ENCODE data around the gene CAMTA1. TPM values are rescaled to one million over a fixed set of nuclear protein-coding genes. Genes with fewer than 3 reads are reported as not detected.
"Not testable (repeated sequence)": the region's sequence is repeated elsewhere in the genome, so short reads cannot be mapped to it uniquely, and the experiment has no call there.

CAMTA1 gene
- total RNA-seq, 2 donors from 2014 or later, result 36.7 to 51.9 TPM

DNA sequence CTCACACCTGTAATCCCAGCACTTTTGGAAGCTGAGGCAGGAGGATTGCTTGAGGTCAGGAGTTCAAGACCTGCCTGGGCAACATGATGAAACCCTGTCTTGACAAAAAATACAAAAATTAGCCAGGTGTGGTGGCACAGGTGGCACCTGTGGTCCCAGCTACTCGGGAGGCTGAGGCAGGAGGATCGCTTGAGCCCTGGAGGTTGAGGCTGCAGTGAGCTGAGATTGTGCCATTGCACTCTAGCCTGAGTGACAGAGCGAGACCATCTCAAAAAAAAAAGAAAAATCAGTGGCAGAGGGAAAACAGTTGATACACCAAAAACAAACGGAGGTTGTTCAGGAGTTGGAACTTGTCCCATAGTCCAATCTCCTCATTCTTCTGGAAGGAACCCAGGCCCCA is 904.1 kb downstream of the CAMTA1 start:
- ATAC-seq (replicated peaks); H3K27ac Mint-ChIP-seq; H3K27me3 Mint-ChIP-seq; H3K4me3 Mint-ChIP-seq; H3K36me3 Mint-ChIP-seq (ENCODE audit: low read depth); H3K4me1 Mint-ChIP-seq; H3K9me3 Mint-ChIP-seq: not testable (repeated sequence)

DNA sequence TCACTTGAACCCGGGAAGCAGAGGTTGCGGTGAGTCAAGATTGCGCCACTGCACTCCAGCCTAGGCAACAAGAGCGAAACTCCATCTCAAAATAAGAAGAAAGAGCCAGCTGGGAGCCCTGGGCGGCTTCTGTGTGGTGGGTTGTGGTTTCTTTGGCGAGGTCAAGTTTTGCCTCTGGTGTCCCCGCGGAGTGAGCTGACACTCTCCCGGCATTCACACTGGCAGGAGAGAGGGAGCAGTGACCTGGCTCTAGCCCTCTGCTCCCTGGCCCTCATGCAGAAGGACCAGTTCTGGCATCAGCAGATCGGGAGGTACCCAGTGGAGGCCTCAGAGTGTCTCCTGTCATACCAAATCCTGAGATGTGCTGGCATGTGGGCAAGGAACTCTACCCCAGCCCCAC is 904.8 kb downstream of the CAMTA1 start:
- no peaks in the 10 kb centered on the region for H3K36me3 Mint-ChIP-seq (ENCODE audit: low read depth)
- H3K27ac Mint-ChIP-seq, result no peak overlapping the region
- no peak overlapping the region for H3K4me3 Mint-ChIP-seq
- H3K4me1 Mint-ChIP-seq, result no peaks in the 10 kb centered on the region
- peaks cover 5% of the 10 kb centered on the region for H3K9me3 Mint-ChIP-seq
- H3K27me3 Mint-ChIP-seq, result peaks cover 3% of the 10 kb centered on the region
- ATAC-seq (replicated peaks), result no peak

DNA sequence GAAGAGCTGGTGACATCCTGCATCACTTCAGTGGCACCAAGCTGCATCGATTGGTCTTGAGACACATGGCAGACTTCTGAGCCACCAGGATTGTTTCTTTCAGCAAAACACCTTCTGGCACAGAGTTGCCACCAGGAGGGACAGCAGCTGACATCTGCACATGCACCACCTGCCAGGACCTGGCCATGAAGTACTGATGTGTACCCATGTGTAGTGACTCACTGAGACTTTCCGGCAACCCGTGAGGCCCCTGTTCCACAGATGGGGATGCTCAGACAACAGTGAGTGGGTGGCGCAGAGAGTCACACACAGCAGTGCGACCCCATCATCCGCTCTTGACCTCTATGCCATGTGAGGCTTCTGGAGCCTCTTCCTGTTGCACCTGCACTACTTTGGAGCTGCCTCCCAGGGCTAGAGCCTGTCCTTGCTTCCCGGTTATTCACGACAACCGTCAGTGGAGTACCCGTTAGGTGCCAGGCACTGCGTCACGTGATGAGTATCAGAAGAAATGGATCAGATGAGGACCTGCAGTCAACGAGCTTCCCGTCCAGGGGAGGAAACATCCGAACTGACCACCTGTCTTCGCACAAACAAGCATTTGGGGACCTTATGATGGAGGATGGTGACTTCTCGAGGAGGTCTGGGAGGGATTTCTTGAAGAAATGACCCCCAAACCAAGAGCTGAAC is 905.4 kb downstream of the CAMTA1 start:
- no peak overlapping the region for H3K27ac Mint-ChIP-seq
- peaks cover 5% of the 10 kb centered on the region for H3K9me3 Mint-ChIP-seq
- no peak overlapping the region for H3K4me3 Mint-ChIP-seq
- peaks cover 3% of the 10 kb centered on the region for H3K27me3 Mint-ChIP-seq
- ATAC-seq (replicated peaks), result peak; percentile 35
- no peaks in the 10 kb centered on the region for H3K36me3 Mint-ChIP-seq (ENCODE audit: low read depth)
- H3K4me1 Mint-ChIP-seq, result no peaks in the 10 kb centered on the region

DNA sequence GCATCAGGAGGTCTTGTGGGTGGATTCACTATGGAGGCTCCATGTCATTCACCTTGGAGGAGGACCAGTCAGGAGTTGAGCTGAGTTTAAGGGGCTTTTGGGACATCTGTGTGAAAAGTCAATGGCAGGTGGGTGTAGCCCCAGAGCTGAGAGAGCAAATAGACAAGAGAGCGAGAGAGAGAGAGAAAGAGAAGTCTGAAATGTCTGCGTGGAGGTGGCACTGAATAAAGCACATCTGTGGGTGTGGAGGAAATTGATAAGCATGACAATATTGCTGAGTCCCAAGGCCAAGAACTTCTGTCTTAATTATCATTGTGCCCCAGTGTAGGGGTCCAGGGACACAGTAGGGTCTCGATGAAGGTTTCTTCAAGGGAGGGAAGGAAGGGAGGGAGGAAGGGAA is 906.3 kb downstream of the CAMTA1 start:
- Mint-ChIP-seq H3K27me3 (peaks cover 3% of the 10 kb centered on the region), H3K9me3 (peaks cover 5% of the 10 kb centered on the region), H3K4me1 (no peaks in the 10 kb centered on the region), H3K36me3 (ENCODE audit: low read depth) (no peaks in the 10 kb centered on the region), H3K4me3 (no peak overlapping the region), H3K27ac (no peak overlapping the region)
- no peak for ATAC-seq (replicated peaks)

DNA sequence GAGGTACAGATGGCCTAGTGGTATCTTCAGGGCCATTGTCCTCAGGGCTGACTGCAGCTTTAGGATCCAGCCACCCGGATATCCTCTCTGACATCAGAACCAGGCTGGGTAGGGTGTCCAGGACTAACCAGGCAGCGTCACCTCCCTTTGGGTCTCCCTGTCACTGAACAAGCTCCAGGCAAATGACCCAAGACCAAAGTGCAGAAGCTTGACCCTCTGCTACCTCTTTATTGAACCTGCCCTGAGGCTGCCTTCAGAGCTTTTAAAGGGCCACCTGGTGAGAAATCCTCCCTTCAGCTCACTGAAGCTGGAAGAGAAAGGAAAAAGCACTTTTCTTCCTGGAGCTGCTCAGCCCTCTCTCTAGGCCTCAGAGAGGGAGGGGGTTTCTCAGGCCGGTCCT is 906.8 kb downstream of the CAMTA1 start:
- ATAC-seq (replicated peaks), result no peak
- H3K9me3 Mint-ChIP-seq, result peaks cover 5% of the 10 kb centered on the region
- H3K27ac Mint-ChIP-seq, result no peak overlapping the region
- peaks cover 3% of the 10 kb centered on the region for H3K27me3 Mint-ChIP-seq
- no peaks in the 10 kb centered on the region for H3K36me3 Mint-ChIP-seq (ENCODE audit: low read depth)
- no peak overlapping the region for H3K4me3 Mint-ChIP-seq
- no peaks in the 10 kb centered on the region for H3K4me1 Mint-ChIP-seq

DNA sequence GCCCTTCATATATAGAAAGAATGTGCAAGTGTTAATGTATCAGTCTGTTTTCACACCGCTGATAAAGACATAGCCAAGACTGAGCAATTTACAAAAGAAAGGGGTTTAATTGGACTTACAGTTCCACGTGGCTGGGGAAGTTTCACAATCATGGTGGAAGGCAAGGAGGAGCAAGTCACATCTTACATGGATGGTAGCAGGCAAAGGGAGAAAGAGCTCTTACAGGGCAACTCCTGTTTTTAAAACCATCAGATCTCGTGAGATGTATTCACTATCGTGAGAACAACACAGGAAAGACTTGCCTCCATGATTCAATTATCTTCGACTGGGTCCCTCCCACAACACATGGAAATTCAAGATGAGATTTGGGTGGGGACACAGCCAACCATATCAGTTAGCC is 907.8 kb downstream of the CAMTA1 start:
- not testable (repeated sequence) for H3K9me3 Mint-ChIP-seq; ATAC-seq (replicated peaks); H3K27me3 Mint-ChIP-seq; H3K4me3 Mint-ChIP-seq; H3K27ac Mint-ChIP-seq; H3K4me1 Mint-ChIP-seq; H3K36me3 Mint-ChIP-seq (ENCODE audit: low read depth)

DNA sequence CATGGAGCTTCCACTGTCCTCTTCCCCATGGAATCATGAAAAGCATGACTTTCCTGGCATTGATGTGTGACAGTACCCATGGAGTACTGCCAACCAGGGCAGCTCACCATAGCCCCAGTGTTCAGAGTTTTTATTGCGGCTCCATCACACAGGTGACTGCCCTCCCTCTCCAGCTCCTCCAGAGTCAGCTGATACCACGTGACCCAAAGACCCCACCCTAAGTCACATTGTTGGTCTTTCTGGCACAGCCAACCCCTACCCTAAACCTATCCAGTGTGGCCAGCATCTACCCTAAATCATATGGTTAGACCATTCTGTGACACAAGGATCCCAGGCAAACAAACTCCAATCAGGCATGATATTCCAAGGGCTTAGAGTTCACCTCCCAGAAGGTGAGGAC is 908.4 kb downstream of the CAMTA1 start:
- H3K4me3 Mint-ChIP-seq, result no peak overlapping the region
- no peak overlapping the region for H3K27ac Mint-ChIP-seq
- peaks cover 5% of the 10 kb centered on the region for H3K9me3 Mint-ChIP-seq
- peaks cover 3% of the 10 kb centered on the region for H3K27me3 Mint-ChIP-seq
- H3K36me3 Mint-ChIP-seq (ENCODE audit: low read depth), result no peaks in the 10 kb centered on the region
- no peak for ATAC-seq (replicated peaks)
- H3K4me1 Mint-ChIP-seq, result peaks cover under 1% of the 10 kb centered on the region

DNA sequence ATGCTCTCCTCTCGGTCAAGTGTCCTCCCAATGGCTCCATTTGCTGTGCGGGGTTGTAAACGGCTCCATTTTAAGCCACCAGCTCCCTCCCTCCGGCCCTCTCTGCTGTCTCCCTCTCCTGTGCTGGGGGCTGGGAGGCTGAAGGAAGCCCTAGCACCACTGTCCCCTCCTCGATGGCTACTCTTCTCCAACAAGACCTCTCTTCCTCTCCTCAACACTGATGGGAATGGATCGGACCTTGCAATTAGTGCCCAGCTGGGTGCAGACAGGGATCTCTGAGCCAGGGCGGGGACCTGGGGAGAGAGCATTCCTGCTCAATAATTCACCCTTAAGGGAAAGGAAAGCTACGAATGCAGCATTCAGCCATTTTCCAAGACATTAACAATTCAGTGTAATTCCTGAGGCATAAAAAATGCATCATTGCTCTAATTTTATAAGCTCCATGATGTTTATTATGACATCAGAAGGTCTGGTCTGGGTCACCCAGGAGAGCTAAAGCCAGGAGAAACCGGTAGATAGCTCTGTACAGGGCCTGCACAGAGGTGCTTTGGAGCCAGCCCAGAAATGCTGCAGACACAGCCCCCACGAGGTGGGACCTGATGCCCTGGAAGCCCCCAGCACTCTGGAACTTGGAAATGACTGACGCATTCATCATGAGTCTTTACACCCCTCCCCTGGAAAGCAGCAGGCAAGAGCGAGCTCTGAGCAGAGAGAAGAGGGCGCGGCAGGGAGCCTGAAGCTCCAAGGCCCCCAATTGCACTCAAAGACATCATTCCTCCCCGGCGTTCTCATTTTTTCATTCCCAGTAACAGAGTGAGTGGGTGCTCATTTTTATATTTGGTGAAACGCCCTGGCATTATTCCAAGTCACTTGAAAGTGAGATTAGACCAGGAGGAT is 909.6 kb downstream of the CAMTA1 start:
- Mint-ChIP-seq H3K4me3 (no peak overlapping the region), H3K27me3 (peaks cover 3% of the 10 kb centered on the region), H3K9me3 (peaks cover 5% of the 10 kb centered on the region), H3K27ac (no peak overlapping the region), H3K36me3 (ENCODE audit: low read depth) (no peaks in the 10 kb centered on the region), H3K4me1 (peaks cover 7% of the 10 kb centered on the region)
- ATAC-seq (replicated peaks), result no peak

DNA sequence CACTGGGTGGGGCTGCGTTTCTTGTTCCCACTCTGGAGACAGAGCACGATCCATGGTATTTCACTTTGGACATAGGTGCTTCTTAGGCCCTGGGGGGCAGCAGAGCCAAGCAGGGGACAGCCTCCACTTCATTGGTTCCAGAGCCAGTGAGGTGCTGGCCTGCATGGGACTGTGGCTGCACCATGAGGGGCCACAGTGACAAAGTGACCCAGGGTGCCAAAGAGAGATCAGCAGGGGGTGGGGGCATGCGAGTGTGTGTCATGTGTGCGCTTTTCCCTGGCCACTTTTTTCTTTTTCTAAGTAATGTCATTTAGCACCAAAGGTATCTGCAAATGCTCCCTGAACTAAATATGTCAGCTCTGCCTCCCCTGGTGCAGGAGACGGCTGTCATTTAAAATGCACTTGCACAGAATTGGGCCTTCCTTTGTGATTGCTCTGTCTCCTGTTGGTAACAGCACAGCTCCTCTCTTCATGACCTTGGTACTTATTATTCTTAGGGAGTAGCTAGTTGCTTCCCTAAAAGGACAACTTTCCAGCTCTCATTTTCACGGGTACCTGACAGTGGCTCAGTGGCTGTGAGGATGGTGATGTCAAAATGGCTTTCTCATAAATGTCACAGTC is 910.4 kb downstream of the CAMTA1 start:
- Mint-ChIP-seq H3K27ac (no peak overlapping the region), H3K4me3 (no peak overlapping the region), H3K4me1 (peaks cover 7% of the 10 kb centered on the region), H3K9me3 (peaks cover 5% of the 10 kb centered on the region), H3K36me3 (ENCODE audit: low read depth) (no peaks in the 10 kb centered on the region), H3K27me3 (peaks cover 3% of the 10 kb centered on the region)
- no peak for ATAC-seq (replicated peaks)

DNA sequence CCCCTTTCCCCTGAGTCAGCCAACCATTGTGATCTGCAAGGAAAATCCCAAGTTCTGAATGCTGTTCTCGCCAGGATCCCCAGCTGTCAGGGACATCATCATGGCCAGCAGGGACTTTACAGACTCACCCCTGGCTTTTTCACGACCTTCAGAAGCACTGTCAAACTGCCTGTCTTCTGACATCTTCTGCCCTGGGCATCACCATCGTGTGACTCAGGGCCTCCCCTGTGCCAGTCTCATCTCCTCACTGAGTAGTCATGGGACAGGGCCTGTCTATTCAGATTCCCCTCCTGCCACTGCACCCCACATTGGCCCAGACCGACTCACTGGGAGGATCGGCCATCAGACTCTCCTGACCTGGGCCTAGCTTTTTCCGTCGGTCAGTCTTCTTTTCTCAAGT is 913.4 kb downstream of the CAMTA1 start:
- peaks cover 7% of the 10 kb centered on the region for H3K4me1 Mint-ChIP-seq
- peak overlapping the region; percentile 8 for H3K27ac Mint-ChIP-seq
- no peak overlapping the region for H3K4me3 Mint-ChIP-seq
- no peaks in the 10 kb centered on the region for H3K36me3 Mint-ChIP-seq (ENCODE audit: low read depth)
- H3K27me3 Mint-ChIP-seq, result peaks cover 5% of the 10 kb centered on the region
- ATAC-seq (replicated peaks), result peak; percentile 71
- H3K9me3 Mint-ChIP-seq, result no peaks in the 10 kb centered on the region

DNA sequence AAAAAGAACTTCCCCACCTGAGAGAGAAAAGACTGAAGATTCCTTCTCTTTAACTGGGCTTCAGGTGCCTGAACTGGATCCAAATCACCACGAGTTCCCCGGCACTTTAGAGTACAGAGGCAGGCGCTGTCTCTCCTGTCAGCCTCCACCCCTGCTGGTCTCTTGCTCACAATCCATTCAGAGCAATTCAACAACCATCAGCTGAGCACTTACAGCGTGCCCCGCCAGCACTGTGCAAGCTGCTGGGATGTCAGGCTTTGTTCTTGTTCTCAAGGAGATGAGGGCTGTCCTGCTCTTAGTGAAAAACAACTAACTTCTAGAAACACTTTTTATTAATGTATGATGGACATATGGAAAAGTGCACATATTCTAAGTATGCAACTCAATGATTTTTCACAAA is 917.1 kb downstream of the CAMTA1 start:
- peaks cover 10% of the 10 kb centered on the region for H3K27me3 Mint-ChIP-seq
- H3K36me3 Mint-ChIP-seq (ENCODE audit: low read depth), result no peaks in the 10 kb centered on the region
- H3K9me3 Mint-ChIP-seq, result no peaks in the 10 kb centered on the region
- no peak for ATAC-seq (replicated peaks)
- H3K4me3 Mint-ChIP-seq, result peak overlapping the region; percentile 70
- H3K27ac Mint-ChIP-seq, result no peak overlapping the region
- peaks cover 11% of the 10 kb centered on the region for H3K4me1 Mint-ChIP-seq

DNA sequence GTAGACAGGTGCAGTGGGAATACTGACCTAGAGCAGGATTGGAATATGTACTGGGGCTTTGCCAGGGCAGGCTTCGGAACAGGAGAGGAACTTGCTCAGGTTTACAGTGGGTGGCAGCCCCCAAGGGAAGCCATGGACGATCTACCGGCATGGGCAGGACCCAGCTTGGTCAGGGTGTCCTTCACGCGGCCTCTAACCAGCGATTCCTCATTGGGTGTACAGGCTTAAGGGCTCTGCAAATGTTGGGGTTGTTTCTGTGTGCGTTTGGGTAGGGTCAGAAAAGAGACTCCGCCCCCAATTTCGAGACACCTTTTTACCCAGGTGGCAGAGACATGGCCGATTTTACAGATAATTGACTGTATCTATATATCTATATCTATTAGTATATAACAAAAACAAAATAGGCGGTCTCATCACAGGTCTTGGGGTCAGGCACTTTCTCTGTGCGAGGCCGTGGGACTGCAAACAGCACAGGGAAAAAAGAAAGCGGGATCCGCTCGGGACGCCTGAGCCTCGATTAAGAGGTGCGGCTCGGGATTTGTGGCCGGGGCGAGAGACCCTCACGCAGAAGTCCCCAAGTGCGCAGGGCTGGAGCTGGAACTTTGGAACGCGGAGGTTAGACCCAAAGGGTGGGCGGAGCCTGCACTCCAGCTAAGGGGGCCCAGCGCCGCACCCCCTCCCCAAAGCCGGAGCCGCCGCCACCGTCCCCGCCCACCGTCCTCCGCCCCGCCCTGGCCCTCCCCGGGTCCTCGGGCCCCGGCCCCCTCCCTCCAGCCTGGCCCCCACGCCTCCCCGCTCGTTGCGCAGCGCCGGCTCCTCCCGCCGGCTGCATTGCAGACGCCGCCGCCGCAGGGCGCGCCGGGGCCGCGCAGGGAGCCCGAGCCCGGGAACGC is 918.3 kb downstream of the CAMTA1 start:
- Mint-ChIP-seq H3K27me3 (peaks cover 10% of the 10 kb centered on the region), H3K4me1 (peaks cover 11% of the 10 kb centered on the region), H3K4me3 (peak overlapping the region; percentile 70), H3K27ac (no peak overlapping the region), H3K36me3 (ENCODE audit: low read depth) (no peaks in the 10 kb centered on the region), H3K9me3 (no peaks in the 10 kb centered on the region)
- peak; percentile 5 for ATAC-seq (replicated peaks)

DNA sequence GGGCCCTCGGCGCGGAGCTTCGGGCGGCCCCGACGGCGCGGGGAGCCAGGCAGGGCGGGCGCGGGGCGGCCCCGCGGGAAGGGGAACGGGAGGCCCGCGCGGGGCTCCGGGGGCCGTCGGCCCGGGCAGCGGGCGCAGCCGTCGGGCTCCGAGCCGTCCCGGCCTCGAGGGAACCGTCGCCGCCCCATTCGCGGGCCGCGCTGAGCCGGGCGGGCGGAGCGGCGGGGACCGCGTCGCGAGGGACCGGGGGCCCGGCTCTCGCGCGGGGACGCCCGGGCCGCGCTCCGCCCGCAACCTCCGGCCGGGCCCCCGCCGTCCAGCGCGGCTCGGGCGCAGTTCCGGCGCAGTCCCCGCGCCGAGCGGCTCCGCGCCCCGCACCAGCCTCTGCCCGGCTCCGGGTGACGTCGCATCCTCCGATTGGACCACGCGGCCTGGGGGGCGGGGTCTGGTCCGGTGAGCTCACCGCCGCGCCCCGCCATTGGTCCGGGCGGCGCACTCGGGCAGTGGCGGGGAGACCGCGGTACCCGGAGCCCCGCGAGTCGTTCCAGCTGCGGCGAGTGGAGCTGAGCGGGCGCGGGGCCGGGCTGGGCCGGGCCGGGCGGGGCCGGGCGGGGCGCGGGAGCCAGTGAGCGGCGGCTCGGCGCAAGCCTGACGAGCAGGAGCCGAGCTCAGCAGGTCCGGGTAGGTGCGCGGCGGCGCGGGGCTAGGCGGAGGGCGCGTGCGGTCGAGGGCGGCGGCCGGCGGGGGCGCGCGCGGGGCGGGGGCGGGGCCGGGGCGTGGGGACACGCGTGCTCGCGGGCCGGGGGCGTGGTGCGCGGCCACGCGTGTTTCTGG is 919.2 kb downstream of the CAMTA1 start:
- H3K4me1 Mint-ChIP-seq, result peaks cover 3% of the 10 kb centered on the region
- H3K27ac Mint-ChIP-seq, result no peak overlapping the region
- H3K27me3 Mint-ChIP-seq, result peaks cover 10% of the 10 kb centered on the region
- no peaks in the 10 kb centered on the region for H3K36me3 Mint-ChIP-seq (ENCODE audit: low read depth)
- no peaks in the 10 kb centered on the region for H3K9me3 Mint-ChIP-seq
- peak; percentile 98 for ATAC-seq (replicated peaks)
- H3K4me3 Mint-ChIP-seq, result peak overlapping the region; percentile 69

Data from activated T-helper 17 cell treated with anti-CD3 and anti-CD28 coated beads, Interleukin-2, amount 50 U/mL, for 72 hours (primary cell).